RKO (cell line): ENCODE results near the gene CRK.
"Not testable (repeated sequence)": the region's sequence is repeated elsewhere in the genome, so short reads cannot be mapped to it uniquely, and the experiment has no call there.

Experiments
- DNase-seq: peaks from one replicate; pipeline ENCODE4 v3.0.0-alpha.2; 2016; ENCODE audit warnings: low spot score

CRK gene

GRCh38 chr17:1385861-1386260 lies 70.2 kb downstream of the CRK start:
- no peak for DNase-seq

GRCh38 chr17:1384905-1385435 lies 71.1 kb downstream of the CRK start:
- no peak for DNase-seq

- no peak for DNase-seq
Observed at GRCh38 chr17:1379930-1380313, 76.1 kb downstream of the CRK start.

- DNase-seq, result no peak
Observed at GRCh38 chr17:1379208-1379929, 76.7 kb downstream of the CRK start.

GRCh38 chr17:1378476-1378860 lies 77.6 kb downstream of the CRK start:
- DNase-seq, result not testable (repeated sequence)

GRCh38 chr17:1377334-1377733 lies 78.7 kb downstream of the CRK start:
- no peak for DNase-seq

GRCh38 chr17:1376061-1376460 lies 80.0 kb downstream of the CRK start:
- no peak for DNase-seq

- DNase-seq, result no peak
Observed at GRCh38 chr17:1375615-1376014, 80.4 kb downstream of the CRK start.

- DNase-seq, result no peak
Observed at GRCh38 chr17:1374431-1375177, 81.4 kb downstream of the CRK start.

GRCh38 chr17:1373707-1374237 lies 82.3 kb downstream of the CRK start:
- DNase-seq, result no peak

GRCh38 chr17:1372618-1373017 lies 83.4 kb downstream of the CRK start:
- DNase-seq, result no peak

- no peak for DNase-seq
Observed at GRCh38 chr17:1371893-1372590, 84.0 kb downstream of the CRK start.
